Activated B cell treated with CpG ODN at 0.5 μM for 24 hours (primary cell): ENCODE measurements around the gene PRKCE. TPM values are rescaled to one million over a fixed set of nuclear protein-coding genes. Genes with fewer than 3 reads are reported as not detected.
"Not testable (repeated sequence)": the region's sequence is repeated elsewhere in the genome, so short reads cannot be mapped to it uniquely, and the experiment has no call there.

ENCODE experiments used
- ATAC-seq: fragments of 200-7000 bp; cut with Tn5 transposase; one replicate; pipeline ENCODE4 v1.10.0; 2021; ENCODE audit warnings: low read depth, mild to moderate bottlenecking, moderate library complexity
- CTCF ChIA-PET: fragments of 350-600 bp; sonication (Branson Sonifier 250); formaldehyde crosslinking; loops from one replicate; lab custom pipeline; 2021; ENCODE audit warnings: antibody characterized with exemption; lab: Charles Lee
- POLR2A ChIA-PET: fragments of 350-600 bp; sonication (Branson Sonifier 250); formaldehyde crosslinking; loops from one replicate; lab custom pipeline; 2021; ENCODE audit warnings: antibody characterized with exemption; lab: Charles Lee
- DNase-seq: peaks from one replicate; pipeline ENCODE4 v3.0.0; 2022
- H3K27ac Mint-ChIP-seq: one replicate; pipeline ENCODE4 v1.8.0; 2020; ENCODE audit warnings: mixed read lengths
- H3K27me3 Mint-ChIP-seq: one replicate; pipeline ENCODE4 v1.8.0; 2021; ENCODE audit warnings: mixed read lengths
- H3K36me3 Mint-ChIP-seq: one replicate; pipeline ENCODE4 v1.8.0; 2021; ENCODE audit warnings: low read depth, mixed read lengths
- H3K4me1 Mint-ChIP-seq: one replicate; pipeline ENCODE4 v1.8.0; 2021; ENCODE audit warnings: mixed read lengths
- H3K4me3 Mint-ChIP-seq: one replicate; pipeline ENCODE4 v1.8.0; 2020; ENCODE audit warnings: mild to moderate bottlenecking, mixed read lengths
- H3K9me3 Mint-ChIP-seq: one replicate; pipeline ENCODE4 v1.8.0; 2020; ENCODE audit warnings: mixed read lengths
- intact Hi-C: fragments of 100-400 bp; cut with micrococcal nuclease; formaldehyde crosslinking; loops from one replicate; pipeline ENCODE4 v1.15.1; 2024
- total RNA-seq: library from RNA; stranded (reverse); gene quantifications from 2 replicates; pipeline ENCODE4 v1.2.3, GENCODE V29; 2022
- TF ChIP-seq, protein P1 (sequence below): fragments of 200-600 bp; IDR thresholded peaks from one replicate; pipeline ENCODE4 v1.8.0; 2022; ENCODE audit warnings: antibody characterized with exemption, mild to moderate bottlenecking

The PRKCE gene
- total RNA-seq, 1 donor from 2014 or later = 53.8 TPM

DNA sequence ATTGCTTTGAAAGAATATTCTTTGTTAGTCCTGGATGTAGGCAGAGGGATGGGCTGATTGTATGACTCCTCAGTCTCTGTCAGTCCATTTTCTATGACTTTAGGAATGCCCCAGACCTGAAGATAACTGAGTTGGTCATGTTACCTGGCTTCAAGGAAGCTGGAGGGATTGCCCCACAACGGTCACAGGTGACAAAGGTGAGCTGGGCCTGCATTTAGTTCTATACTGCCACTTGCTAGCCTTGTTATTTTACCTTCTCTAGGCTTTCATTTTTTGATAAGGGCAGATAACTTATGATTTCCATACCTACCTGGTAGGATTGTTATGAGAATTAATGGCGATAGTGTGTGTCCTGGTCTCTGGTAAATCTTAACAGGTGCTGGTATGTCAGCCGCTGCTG is 260.1 kb downstream of the PRKCE start:
- peak overlapping the region; percentile 57 for H3K27ac Mint-ChIP-seq
- H3K9me3 Mint-ChIP-seq = no peaks in the 10 kb centered on the region
- ATAC-seq (no peak), DNase-seq (no peak)
- peaks cover 8% of the 10 kb centered on the region for H3K36me3 Mint-ChIP-seq
- H3K4me3 Mint-ChIP-seq = no peak overlapping the region
- intact Hi-C loops = loop anchor here (2.0 kb wide), 1 partner anchor 15 kb away; no protein-coding TSS in a partner anchor
- peaks cover 74% of the 10 kb centered on the region for H3K4me1 Mint-ChIP-seq
- ChIA-PET CTCF (no interaction called here), POLR2A (no interaction called here)
- TF ChIP-seq, protein P1, sequence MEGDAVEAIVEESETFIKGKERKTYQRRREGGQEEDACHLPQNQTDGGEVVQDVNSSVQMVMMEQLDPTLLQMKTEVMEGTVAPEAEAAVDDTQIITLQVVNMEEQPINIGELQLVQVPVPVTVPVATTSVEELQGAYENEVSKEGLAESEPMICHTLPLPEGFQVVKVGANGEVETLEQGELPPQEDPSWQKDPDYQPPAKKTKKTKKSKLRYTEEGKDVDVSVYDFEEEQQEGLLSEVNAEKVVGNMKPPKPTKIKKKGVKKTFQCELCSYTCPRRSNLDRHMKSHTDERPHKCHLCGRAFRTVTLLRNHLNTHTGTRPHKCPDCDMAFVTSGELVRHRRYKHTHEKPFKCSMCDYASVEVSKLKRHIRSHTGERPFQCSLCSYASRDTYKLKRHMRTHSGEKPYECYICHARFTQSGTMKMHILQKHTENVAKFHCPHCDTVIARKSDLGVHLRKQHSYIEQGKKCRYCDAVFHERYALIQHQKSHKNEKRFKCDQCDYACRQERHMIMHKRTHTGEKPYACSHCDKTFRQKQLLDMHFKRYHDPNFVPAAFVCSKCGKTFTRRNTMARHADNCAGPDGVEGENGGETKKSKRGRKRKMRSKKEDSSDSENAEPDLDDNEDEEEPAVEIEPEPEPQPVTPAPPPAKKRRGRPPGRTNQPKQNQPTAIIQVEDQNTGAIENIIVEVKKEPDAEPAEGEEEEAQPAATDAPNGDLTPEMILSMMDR = no peak
- H3K27me3 Mint-ChIP-seq = no peaks in the 10 kb centered on the region

DNA sequence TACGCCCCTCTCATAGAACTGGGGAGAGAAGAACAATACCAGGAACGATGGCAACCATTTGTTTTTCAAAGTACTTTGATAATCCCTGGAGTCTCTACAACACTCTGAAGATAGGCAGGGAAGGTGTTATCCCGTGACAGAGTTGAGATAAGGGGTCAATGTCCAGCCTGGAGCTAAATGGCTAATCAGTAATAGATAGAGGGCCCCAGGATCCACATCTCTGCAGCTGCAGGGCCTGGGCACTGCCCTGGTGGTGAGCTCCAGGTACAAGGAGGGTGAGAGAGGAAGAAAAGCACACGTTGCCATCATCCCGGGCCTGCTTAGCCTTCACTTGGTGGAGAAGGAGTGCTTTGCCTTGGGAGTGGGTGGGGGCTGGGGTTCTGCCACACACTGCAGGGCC is 260.6 kb downstream of the PRKCE start:
- DNase-seq (no peak), ATAC-seq (no peak)
- H3K4me3 Mint-ChIP-seq = no peak overlapping the region
- no peaks in the 10 kb centered on the region for H3K9me3 Mint-ChIP-seq
- H3K36me3 Mint-ChIP-seq = peaks cover 8% of the 10 kb centered on the region
- intact Hi-C loops = no loop called here
- ChIA-PET POLR2A (interaction anchor here (0.6 kb wide), 1 partner anchor 10 kb away, joined by 3 read pairs; no protein-coding TSS in a partner anchor), CTCF (no interaction called here)
- no peaks in the 10 kb centered on the region for H3K27me3 Mint-ChIP-seq
- H3K4me1 Mint-ChIP-seq = peaks cover 76% of the 10 kb centered on the region
- TF ChIP-seq, protein P1 = no peak
- H3K27ac Mint-ChIP-seq = no peak overlapping the region

DNA sequence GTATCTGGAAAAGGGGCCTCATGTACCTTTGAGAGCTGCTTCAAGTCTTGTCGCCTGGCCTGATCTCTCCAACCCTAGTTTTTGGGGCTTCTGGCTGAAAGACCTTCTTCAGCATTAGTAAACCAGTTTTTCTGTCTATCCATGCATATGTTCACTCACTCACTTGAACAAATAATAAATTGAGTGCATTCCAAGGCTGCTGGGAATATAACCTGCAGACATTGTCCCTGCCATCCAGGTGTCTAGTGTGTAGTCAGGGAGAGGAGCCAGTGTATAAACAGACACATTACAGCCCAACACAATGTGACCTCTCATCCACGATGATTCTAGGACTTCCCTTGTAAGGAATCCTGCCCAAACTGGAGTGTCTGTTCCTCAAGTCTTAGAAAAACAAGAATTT is 262.1 kb downstream of the PRKCE start:
- intact Hi-C loops = no loop called here

DNA sequence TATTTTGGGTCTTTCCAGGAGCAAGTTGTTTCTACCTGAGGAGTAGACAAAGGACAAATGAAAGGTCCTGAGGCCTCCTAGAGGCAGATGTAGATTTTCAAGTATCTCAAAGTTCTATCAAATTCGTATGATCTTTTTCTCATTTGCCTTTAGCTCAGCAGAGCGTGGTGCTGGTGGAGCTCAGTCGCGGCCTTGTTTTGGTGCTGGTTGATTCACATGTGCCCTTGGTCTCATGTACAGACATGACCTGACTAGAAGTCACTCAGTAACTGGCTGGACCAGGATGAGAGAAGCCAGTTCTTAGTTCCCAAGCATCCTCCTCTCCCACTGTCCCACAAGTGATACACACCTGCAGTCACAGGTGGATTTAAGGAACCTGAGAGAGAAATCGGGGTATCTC is 264.0 kb downstream of the PRKCE start:
- intact Hi-C loops = loop anchor here (5.0 kb wide), 1 partner anchor 128 kb away; no protein-coding TSS in a partner anchor
- peak overlapping the region; percentile 53 for H3K27ac Mint-ChIP-seq
- POLR2A ChIA-PET = interaction anchor here (1.3 to 1.4 kb wide), 2 partner anchors 26 to 265 kb away, joined by 4 to 5 read pairs; no protein-coding TSS in a partner anchor
- H3K9me3 Mint-ChIP-seq = no peaks in the 10 kb centered on the region
- peaks cover 6% of the 10 kb centered on the region for H3K36me3 Mint-ChIP-seq
- peaks cover 77% of the 10 kb centered on the region for H3K4me1 Mint-ChIP-seq
- ATAC-seq (peak; percentile 70), DNase-seq (no peak)
- no peaks in the 10 kb centered on the region for H3K27me3 Mint-ChIP-seq
- H3K4me3 Mint-ChIP-seq = peak overlapping the region; percentile 38
- CTCF ChIA-PET = interaction anchor here (1.7 to 1.9 kb wide), 4 partner anchors 20 to 135 kb away, joined by 4 to 5 read pairs (median 5); no protein-coding TSS in a partner anchor
- TF ChIP-seq, protein P1 = no peak

More for the DNA sequence above, 262.1 kb downstream of the PRKCE start:
- peaks cover 80% of the 10 kb centered on the region for H3K4me1 Mint-ChIP-seq
- POLR2A ChIA-PET = no interaction called here
- CTCF ChIA-PET = interaction anchor here (1.7 kb wide), 1 partner anchor 24 kb away, joined by 4 read pairs; no protein-coding TSS in a partner anchor
- H3K4me3 Mint-ChIP-seq = no peak overlapping the region
- peaks cover 6% of the 10 kb centered on the region for H3K36me3 Mint-ChIP-seq
- TF ChIP-seq, protein P1 = no peak
- no peaks in the 10 kb centered on the region for H3K27me3 Mint-ChIP-seq
- no peak overlapping the region for H3K27ac Mint-ChIP-seq
- DNase-seq (no peak), ATAC-seq (no peak)
- no peaks in the 10 kb centered on the region for H3K9me3 Mint-ChIP-seq

DNA sequence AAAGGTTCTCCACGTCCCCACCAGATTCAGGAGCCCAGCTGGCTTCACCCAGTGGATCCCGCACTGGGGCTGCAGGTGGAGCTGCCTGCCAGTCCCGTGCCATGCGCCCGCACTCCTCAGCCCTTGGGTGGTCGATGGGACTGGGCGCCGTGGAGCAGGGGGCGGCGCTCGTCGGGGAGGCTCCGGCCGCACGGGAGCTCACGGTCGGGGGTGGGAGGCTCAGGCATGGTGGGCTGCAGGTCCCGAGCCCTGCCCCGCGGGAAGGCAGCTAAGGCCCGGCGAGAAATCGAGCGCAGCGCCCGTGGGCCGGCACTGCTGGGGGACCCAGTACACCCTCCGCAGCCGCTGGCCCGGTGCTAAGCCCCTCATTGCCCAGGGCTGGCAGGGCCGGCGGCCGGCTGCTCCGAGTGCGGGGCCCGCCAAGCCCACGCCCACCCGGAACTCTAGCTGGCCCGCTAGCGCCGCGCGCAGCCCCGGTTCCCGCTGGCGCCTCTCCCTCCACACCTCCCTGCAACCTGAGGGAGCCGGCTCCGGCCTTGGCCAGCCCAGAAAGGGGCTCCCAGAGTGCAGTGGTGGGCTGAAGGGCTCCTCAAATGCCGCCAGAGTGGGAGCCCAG is 266.2 kb downstream of the PRKCE start:
- peaks cover 64% of the 10 kb centered on the region for H3K4me1 Mint-ChIP-seq
- DNase-seq, H3K27ac Mint-ChIP-seq, H3K27me3 Mint-ChIP-seq, H3K4me3 Mint-ChIP-seq, H3K36me3 Mint-ChIP-seq, CTCF ChIA-PET, H3K9me3 Mint-ChIP-seq, ATAC-seq: not testable (repeated sequence)
- POLR2A ChIA-PET = interaction anchor here (0.9 to 1.8 kb wide), 2 partner anchors 109 to 268 kb away, joined by 3 to 7 read pairs; no protein-coding TSS in a partner anchor
- intact Hi-C loops = loop anchor here (5.0 kb wide), 1 partner anchor 130 kb away; no protein-coding TSS in a partner anchor
